ENCODE data around the gene TMEM248. TPM values are rescaled to one million over a fixed set of nuclear protein-coding genes. Genes with fewer than 3 reads are reported as not detected.

TMEM248 gene
- total and polyA plus RNA-seq, 2 of the 13 experiments (the other 11 are each of a cell fraction or from before 2014, with no cell fraction given), result 54.3 to 109 TPM

DNA sequence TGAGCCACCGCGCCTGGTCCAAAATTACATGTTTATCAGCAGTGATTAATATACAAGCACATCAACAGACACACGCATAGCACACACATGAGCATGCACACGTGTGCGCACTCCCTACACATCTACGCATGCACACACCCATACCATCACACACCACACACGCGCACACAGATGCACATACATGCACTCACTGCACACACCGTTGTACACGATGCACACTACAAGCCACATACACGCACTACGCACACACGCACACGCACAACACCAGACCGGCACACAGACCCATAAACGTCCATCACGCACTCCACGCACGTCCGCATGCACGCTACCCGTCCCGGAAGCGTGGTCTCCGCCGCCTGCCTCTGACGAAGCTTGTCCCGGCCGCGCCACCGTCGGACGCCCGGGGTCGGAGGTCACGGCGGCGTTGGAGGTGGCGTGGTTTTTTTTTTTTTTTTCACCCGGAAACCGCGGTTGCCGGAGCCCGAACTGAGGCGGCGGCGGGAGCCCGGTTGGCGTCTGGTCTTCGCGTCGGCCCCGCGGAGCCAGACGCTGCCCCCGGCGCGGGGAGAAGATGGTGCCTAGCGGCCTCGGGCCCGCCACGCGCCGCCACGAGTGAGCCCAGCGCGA, at the start of gene TMEM248 (continued):
- TF ChIP-seq FLYWCH1 (CRISPR knock-in tag; IDR thresholded peaks at IDR 0.05) (no peak), ZBTB42 (CRISPR knock-in tag; IDR thresholded peaks at IDR 0.05) (no peak), TEAD3 (CRISPR knock-in tag; optimal IDR thresholded peaks at IDR 0.05; ENCODE audit: borderline replicate concordance) (peak; percentile 77), STAT5B (CRISPR knock-in tag; IDR thresholded peaks at IDR 0.05) (no peak), NKX3-1 (CRISPR knock-in tag; IDR thresholded peaks at IDR 0.05) (no peak), ZNF260 (CRISPR knock-in tag; IDR thresholded peaks at IDR 0.05; ENCODE audit: borderline replicate concordance, low read depth) (no peak), NFKB2 (CRISPR knock-in tag; IDR thresholded peaks at IDR 0.05; ENCODE audit: borderline replicate concordance) (peak; percentile 86; the same call in 1 of the 2 replicates), MTF1 (CRISPR knock-in tag; IDR thresholded peaks at IDR 0.05) (no peak), ZFAT (CRISPR knock-in tag; conservative IDR thresholded peaks at IDR 0.05) (no peak), RBFOX2 (IDR thresholded peaks at IDR 0.05; ENCODE audit: low read depth, low read length) (peak; percentile 95), PHF8 (CRISPR knock-in tag; IDR thresholded peaks at IDR 0.05) (peak; percentile 85), ZNF451 (CRISPR knock-in tag; IDR thresholded peaks at IDR 0.05) (peak; percentile 85), SOX5 (CRISPR knock-in tag; IDR thresholded peaks at IDR 0.05; ENCODE audit: borderline replicate concordance) (peak; percentile 67), SMAD9 (CRISPR knock-in tag; IDR thresholded peaks at IDR 0.05) (0 out of 2 replicates have a peak, but pooled peaks have one; percentile 76), ZNF777 (CRISPR knock-in tag; IDR thresholded peaks at IDR 0.05) (peak; percentile 54; the same call in 1 of the 2 replicates), BRCA1 (CRISPR knock-in tag; IDR thresholded peaks at IDR 0.05) (peak; percentile 62; the same call in 1 of the 2 replicates), KAT8 (CRISPR knock-in tag; IDR thresholded peaks at IDR 0.05) (peak; percentile 98), NFRKB (IDR thresholded peaks at IDR 0.05) (no peak), DNMT3B (CRISPR knock-in tag; conservative IDR thresholded peaks at IDR 0.05) (no peak), ZNF337 (CRISPR knock-in tag; IDR thresholded peaks at IDR 0.05; ENCODE audit: borderline replicate concordance, low read depth) (peak; percentile 78; the same call in 1 of the 2 replicates), SP140L (CRISPR knock-in tag; IDR thresholded peaks at IDR 0.05; ENCODE audit: borderline replicate concordance) (no peak)
- TF ChIP-seq, protein P1, sequence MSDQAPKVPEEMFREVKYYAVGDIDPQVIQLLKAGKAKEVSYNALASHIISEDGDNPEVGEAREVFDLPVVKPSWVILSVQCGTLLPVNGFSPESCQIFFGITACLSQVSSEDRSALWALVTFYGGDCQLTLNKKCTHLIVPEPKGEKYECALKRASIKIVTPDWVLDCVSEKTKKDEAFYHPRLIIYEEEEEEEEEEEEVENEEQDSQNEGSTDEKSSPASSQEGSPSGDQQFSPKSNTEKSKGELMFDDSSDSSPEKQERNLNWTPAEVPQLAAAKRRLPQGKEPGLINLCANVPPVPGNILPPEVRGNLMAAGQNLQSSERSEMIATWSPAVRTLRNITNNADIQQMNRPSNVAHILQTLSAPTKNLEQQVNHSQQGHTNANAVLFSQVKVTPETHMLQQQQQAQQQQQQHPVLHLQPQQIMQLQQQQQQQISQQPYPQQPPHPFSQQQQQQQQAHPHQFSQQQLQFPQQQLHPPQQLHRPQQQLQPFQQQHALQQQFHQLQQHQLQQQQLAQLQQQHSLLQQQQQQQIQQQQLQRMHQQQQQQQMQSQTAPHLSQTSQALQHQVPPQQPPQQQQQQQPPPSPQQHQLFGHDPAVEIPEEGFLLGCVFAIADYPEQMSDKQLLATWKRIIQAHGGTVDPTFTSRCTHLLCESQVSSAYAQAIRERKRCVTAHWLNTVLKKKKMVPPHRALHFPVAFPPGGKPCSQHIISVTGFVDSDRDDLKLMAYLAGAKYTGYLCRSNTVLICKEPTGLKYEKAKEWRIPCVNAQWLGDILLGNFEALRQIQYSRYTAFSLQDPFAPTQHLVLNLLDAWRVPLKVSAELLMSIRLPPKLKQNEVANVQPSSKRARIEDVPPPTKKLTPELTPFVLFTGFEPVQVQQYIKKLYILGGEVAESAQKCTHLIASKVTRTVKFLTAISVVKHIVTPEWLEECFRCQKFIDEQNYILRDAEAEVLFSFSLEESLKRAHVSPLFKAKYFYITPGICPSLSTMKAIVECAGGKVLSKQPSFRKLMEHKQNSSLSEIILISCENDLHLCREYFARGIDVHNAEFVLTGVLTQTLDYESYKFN (CRISPR knock-in tag; conservative IDR thresholded peaks at IDR 0.05), result peak; percentile 63; the same call in 1 of the 2 replicates
- TF ChIP-seq, protein P2, sequence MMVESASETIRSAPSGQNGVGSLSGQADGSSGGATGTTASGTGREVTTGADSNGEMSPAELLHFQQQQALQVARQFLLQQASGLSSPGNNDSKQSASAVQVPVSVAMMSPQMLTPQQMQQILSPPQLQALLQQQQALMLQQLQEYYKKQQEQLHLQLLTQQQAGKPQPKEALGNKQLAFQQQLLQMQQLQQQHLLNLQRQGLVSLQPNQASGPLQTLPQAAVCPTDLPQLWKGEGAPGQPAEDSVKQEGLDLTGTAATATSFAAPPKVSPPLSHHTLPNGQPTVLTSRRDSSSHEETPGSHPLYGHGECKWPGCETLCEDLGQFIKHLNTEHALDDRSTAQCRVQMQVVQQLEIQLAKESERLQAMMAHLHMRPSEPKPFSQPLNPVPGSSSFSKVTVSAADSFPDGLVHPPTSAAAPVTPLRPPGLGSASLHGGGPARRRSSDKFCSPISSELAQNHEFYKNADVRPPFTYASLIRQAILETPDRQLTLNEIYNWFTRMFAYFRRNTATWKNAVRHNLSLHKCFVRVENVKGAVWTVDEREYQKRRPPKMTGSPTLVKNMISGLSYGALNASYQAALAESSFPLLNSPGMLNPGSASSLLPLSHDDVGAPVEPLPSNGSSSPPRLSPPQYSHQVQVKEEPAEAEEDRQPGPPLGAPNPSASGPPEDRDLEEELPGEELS (CRISPR knock-in tag; IDR thresholded peaks at IDR 0.05), result peak; percentile 77; the same call in 1 of the 2 replicates
- TF ChIP-seq, protein P3, sequence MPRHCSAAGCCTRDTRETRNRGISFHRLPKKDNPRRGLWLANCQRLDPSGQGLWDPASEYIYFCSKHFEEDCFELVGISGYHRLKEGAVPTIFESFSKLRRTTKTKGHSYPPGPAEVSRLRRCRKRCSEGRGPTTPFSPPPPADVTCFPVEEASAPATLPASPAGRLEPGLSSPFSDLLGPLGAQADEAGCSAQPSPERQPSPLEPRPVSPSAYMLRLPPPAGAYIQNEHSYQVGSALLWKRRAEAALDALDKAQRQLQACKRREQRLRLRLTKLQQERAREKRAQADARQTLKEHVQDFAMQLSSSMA (CRISPR knock-in tag; IDR thresholded peaks at IDR 0.05), result 0 out of 2 replicates have a peak, but pooled peaks have one; percentile 30
